GM19238 (cell line): ENCODE results near the gene LGI4.
"Not testable (repeated sequence)": the region's sequence is repeated elsewhere in the genome, so short reads cannot be mapped to it uniquely, and the experiment has no call there.

Source experiments
- DNase-seq: peaks from one replicate; pipeline ENCODE4 v3.0.0; 2011; ENCODE audit warnings: low spot score; ENCODE audit not compliant: insufficient read length

LGI4 gene

DNA sequence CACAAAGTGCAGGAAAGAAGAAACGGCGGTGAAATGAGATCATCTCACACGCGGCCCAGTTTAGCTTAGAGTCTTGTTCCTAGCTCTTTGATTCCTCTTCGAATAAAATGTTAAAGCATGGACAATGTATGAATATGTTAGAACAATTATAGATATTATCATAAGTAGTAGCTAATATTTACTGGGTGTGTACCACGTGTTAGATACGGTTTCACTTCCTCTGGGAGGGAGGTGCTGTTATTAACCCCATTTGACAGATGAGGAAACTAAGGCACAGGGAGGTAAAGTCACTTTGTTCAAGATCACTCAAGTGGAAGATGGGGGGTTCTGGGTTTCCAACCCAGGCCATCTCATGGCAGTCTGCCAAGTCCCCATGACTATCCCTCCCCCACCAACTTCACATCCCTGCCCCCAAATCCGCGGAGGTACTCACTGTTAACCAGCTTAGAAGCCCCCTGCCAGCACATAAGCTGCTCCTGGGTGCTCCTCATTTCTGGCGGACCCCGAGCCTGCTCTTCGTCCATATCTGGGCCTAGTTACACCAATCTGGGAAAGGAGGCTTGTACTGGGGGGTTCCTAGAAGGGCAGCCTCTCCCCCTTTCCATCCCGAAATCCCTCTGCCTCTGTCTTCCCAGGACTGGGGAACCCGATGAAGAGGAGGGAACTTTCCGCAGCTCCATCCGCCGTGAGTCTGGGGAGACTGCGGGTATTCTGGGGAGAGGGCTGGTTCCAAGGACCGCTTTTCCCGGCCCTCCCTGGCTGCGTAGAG, 7.2 kb upstream of the LGI4 start:
- no peak for DNase-seq

- peak; percentile 98 for DNase-seq
Measured at GRCh38 chr19:35140962-35141836, 6.3 kb upstream of the LGI4 start.

DNA sequence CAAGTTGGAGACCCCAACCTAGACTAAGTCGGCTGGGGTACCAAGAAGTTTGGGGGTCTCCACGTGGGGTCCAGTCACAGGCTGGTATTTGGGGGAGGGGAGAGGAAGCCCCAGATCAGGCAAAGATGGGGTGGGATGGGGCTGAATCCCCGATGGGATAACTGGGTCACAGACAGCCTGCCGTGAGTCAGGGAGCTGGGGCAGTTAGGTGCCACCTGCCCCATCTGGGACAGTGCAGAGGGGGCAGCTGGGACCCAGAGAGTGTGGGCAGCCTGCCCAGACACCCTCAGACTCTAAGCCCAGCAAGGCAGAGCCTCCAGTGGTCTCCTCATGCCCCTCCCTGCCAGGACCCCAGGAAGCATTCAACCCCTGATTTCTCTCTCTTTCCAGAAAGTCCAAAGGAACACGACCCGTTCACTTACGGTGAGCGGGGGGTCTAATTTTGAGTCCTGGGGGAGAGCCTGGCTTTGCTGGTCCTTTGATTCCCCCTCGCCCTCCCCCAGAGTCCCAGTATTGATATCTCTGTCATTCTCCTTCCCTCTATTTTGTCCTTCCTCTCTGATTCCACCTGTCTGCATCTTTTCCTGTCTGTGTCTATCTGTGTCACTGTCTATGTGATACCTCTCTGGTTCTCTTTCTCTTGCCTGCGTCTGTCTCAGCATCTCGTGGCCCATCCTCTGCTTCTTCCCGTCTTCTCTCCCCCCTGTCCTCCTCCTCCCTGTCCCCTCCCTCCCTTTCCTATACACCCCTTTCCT, 5.5 kb upstream of the LGI4 start:
- no peak for DNase-seq

DNA sequence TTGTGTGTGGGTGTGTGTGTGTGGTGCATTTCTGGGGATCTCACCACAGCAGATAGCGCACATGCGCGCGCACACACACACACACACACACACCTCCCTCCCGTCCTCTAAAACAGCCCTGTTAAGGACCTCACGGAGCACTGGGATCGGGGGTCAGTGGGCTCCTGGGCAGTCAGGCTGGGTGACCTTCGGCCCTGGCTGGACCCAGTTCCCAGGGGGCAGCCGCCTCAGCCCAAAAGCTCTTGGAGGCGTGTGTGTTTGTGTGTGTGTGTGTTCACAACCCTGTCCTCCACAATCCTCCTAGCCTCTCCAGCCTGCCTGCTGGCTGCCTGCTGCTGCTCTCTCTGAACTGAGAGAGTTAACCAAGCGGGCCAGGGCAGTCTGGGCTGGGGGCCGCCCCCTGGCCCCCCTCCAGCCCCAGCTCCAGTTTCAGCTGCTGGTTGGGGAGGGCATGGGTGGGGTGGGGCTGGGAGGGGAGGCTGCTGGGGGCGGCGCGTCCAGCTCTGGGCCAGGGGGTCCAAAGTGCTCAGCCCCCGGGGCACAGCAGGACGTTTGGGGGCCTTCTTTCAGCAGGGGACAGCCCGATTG, 3.5 kb upstream of the LGI4 start, which contains the start of gene FXYD1:
Gene FXYD1 (plus strand): TSS at position 520 of the 588 bp plus-strand sequence. CDS start 1,256 bp downstream, outside the sequence.
- DNase-seq: no peak

- no peak for DNase-seq
Measured at GRCh38 chr19:35136977-35137702, 2.3 kb upstream of the LGI4 start.

- DNase-seq: no peak
Measured at GRCh38 chr19:35136231-35136630, 1.4 kb upstream of the LGI4 start.

DNA sequence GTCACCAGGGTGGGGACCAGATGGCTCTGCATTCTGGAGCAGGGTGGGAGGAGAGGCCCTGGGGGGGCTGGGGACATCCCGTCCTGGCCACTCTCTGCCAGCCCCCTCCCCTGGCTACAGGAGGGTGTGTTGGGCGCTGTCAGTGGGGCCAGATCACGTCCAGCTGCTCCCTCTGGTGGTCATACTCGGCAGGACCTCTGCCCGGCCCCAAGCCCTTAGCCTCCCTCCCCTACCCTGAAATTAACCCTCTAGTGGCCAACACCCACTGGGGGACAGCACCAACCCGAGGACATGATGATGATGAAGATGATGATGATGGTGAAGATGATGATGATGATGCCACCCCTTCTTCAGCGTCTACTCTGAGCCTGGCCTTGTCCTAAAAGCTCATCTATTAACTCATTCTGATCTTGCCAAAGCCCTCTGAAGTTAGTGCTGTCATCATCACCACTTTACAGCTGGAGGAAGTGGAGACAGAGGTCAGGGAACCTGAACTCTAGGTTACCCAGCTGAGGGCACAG, 590 bp upstream of the LGI4 start:
- peak; percentile 92 for DNase-seq

GRCh38 chr19:35133826-35134225, 1.0 kb downstream of the LGI4 start:
- DNase-seq: no peak

DNA sequence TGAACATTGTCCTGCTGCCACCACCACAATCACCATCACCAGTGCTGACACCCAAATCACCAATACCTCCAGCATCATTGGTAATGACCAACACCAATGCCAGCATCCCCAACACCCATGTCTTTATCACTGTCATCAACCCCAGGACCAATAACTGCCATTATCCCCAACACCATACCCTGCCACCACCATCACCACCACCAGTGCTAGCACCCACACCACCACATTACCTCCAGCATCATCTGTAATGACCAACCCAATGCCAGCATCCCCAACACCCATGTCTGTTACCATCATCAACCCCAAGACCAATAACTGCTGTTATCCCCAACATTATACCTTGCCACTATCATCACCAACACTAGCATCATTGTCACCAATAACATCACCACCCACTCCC, 2.6 kb downstream of the LGI4 start:
- no peak for DNase-seq

- no peak for DNase-seq
Measured at GRCh38 chr19:35130761-35131720, 3.8 kb downstream of the LGI4 start.

- DNase-seq: not testable (repeated sequence)
Measured at GRCh38 chr19:35129724-35130274, 5.1 kb downstream of the LGI4 start.

DNA sequence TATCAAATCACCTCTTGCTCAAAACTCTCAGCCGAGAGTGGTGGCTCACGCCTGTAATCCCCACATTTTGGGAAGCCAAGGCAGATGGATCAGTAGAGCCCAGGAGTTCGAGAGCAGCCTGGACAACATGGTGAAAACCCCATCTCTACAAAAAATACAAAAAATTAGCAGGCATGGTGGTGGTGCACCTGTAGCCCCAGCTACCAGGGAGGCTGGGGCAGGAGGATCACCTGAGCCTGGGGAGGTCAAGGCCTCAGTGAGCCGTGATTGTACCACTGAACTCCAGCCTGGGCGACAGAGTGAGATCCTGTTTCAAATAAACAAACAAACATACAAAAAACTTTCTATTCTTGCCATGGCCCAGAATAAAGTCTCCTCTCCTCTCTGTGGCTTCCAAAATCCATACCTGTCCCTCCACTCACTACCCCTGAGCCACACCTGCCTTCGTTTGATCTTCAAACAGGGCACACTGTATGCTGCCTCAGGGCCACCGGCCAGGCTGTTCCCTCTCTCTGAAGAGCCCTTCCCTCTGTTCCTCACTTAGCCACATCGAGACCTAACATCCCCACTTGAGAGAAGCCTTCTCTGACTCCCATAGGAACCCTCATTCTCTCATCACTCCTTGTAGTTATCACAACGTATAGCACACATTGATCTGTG, 6.3 kb downstream of the LGI4 start:
- DNase-seq: no peak

DNA sequence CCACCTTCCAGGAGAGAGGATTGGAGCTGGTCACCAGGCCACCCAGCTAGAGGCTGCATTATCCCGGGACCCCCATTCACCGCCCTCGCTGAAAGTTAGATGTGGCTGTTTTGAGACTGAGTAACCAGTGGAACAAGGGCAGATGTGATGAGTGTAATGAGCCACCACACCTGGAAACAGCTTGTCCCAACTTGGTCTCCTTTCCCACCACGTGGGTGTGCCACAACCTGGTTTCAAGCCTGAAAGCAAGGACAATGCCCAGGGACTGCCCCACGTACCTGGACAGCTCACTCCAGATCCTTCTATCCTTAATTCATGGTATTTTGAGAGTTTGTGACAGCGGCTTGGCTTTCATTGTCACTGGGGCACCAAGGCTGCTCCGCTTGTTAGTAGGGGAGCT, 7.0 kb downstream of the LGI4 start:
- DNase-seq: no peak

DNA sequence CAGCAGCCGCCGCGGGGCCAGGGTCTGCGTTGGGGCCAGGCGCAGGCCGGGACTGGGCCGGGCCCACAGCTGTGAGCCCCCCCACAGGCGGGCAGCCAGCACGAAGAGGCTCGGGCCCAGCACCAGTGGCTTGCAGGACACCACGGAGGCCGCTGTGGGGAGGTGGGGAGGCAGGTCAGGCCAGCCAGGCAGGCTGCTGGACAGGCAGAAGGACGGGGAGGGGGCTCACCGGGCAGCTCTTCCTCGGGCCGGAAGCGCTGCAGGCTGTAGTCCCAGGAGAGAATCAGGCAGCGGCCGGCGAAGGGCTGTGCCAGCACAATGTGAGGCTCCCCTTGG, 8.3 kb downstream of the LGI4 start:
- no peak for DNase-seq

- no peak for DNase-seq
Measured at GRCh38 chr19:35125749-35126623, 8.9 kb downstream of the LGI4 start.

DNA sequence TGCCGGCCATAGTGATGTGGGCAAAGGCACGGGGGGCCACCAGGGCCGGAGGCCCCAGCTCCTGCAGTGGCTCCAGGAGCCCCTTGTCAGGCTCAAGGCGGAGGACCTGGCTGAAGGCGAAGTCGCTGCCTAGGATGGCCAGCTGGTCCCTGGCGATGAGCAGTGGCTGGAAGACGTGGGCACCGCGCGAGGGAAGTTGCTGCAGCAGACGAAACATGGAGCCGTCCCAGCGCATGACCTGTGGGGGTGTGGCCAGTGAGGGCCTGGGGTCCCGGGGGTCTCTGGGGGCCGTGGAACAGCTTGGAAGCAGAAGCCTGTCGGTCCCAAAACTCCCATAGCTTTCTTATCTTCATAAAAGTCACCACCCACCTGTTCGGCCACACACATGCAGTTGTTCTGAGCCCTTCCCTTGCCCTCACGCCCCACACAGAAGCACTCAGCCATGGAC, 9.6 kb downstream of the LGI4 start:
- no peak for DNase-seq
